Mucosa of rectum (tissue), 2 donors: ENCODE measurements around the gene TP53I11.

Source experiments
- H3K27ac ChIP-seq, 2 donors: one replicate each; pipeline ENCODE4 v1.7.0; 2013; ENCODE audit warnings: inconsistent platforms in 2 of 2, low read depth in 2 of 2, low read length in 2 of 2
- H3K27me3 ChIP-seq, 2 donors: one replicate each; pipeline ENCODE4 v1.7.0; 2013; ENCODE audit warnings: low read length in 2 of 2; ENCODE audit not compliant: control insufficient read depth in 2 of 2, insufficient read depth in 2 of 2
- H3K36me3 ChIP-seq, 2 donors: one replicate each; pipeline ENCODE4 v1.7.0; 2013; ENCODE audit warnings: low read length in 2 of 2; ENCODE audit not compliant: control insufficient read depth in 2 of 2, insufficient read depth in 2 of 2
- H3K4me1 ChIP-seq, 2 donors: one replicate each; pipeline ENCODE4 v1.7.0; 2013; ENCODE audit warnings: low read length in 2 of 2, mild to moderate bottlenecking in 1 of 2; ENCODE audit not compliant: control insufficient read depth in 2 of 2, insufficient read depth in 2 of 2
- H3K4me3 ChIP-seq, 2 donors: one replicate each; pipeline ENCODE4 v1.7.0; 2013; ENCODE audit warnings: low read length in 2 of 2
- H3K9ac ChIP-seq, 2 donors: one replicate each; pipeline ENCODE4 v1.7.0; 2013; ENCODE audit warnings: low read length in 2 of 2, low read depth in 1 of 2, mild to moderate bottlenecking in 1 of 2
- H3K9me3 ChIP-seq, 2 donors: one replicate each; pipeline ENCODE4 v1.7.0; 2013; ENCODE audit warnings: low read length in 2 of 2; ENCODE audit not compliant: control insufficient read depth in 2 of 2
- donor health status: healthy.
- donor health status: Normal muscosa, but diverticular disease.

Gene TP53I11

GRCh38 chr11:44942029-44942955 lies 8.4 kb downstream of the TP53I11 start:
- Histone ChIP-seq H3K9ac (no peak overlapping the region), H3K4me1 (peaks cover 13 to 30% of the 10 kb centered on the region in 2 donors), H3K4me3 (no peak overlapping the region), H3K9me3 (no peaks in the 10 kb centered on the region), H3K27me3 (no peaks in the 10 kb centered on the region), H3K27ac (peak overlapping the region in 1 of 2 donors; percentile 4), H3K36me3 (peaks cover 7% of the 10 kb centered on the region in 2 donors)

- Histone ChIP-seq H3K27me3 (no peaks in the 10 kb centered on the region), H3K9me3 (no peaks in the 10 kb centered on the region), H3K9ac (no peak overlapping the region), H3K36me3 (peaks cover 5 to 9% of the 10 kb centered on the region in 2 donors), H3K4me3 (no peak overlapping the region), H3K27ac (no peak overlapping the region), H3K4me1 (peaks cover 13 to 30% of the 10 kb centered on the region in 2 donors)
Observed at GRCh38 chr11:44941259-44942021, 9.2 kb downstream of the TP53I11 start.

GRCh38 chr11:44940835-44941234 lies 9.8 kb downstream of the TP53I11 start:
- Histone ChIP-seq H3K9me3 (no peaks in the 10 kb centered on the region), H3K4me1 (peaks cover 13 to 30% of the 10 kb centered on the region in 2 donors), H3K27ac (no peak overlapping the region), H3K4me3 (no peak overlapping the region), H3K36me3 (peaks cover 0 to 6% of the 10 kb centered on the region in 2 donors), H3K9ac (no peak overlapping the region), H3K27me3 (no peaks in the 10 kb centered on the region)

GRCh38 chr11:44940404-44940803 lies 10.3 kb downstream of the TP53I11 start:
- H3K27me3 ChIP-seq, result no peaks in the 10 kb centered on the region
- H3K27ac ChIP-seq, result no peak overlapping the region
- H3K9ac ChIP-seq, result no peak overlapping the region
- peaks cover 0 to 5% of the 10 kb centered on the region in 2 donors for H3K36me3 ChIP-seq
- H3K4me1 ChIP-seq, result peaks cover 13 to 30% of the 10 kb centered on the region in 2 donors
- no peaks in the 10 kb centered on the region for H3K9me3 ChIP-seq
- H3K4me3 ChIP-seq, result no peak overlapping the region

GRCh38 chr11:44939673-44940395 lies 10.8 kb downstream of the TP53I11 start:
- Histone ChIP-seq H3K9me3 (no peaks in the 10 kb centered on the region), H3K4me1 (peaks cover 13 to 27% of the 10 kb centered on the region in 2 donors), H3K9ac (no peak overlapping the region), H3K27me3 (no peaks in the 10 kb centered on the region), H3K36me3 (peaks cover 5 to 9% of the 10 kb centered on the region in 2 donors), H3K4me3 (no peak overlapping the region), H3K27ac (no peak overlapping the region)

GRCh38 chr11:44938066-44938691 lies 12.5 kb downstream of the TP53I11 start:
- Histone ChIP-seq H3K36me3 (peaks cover 10 to 19% of the 10 kb centered on the region in 2 donors), H3K27ac (no peak overlapping the region), H3K4me1 (peaks cover 7 to 12% of the 10 kb centered on the region in 2 donors)

GRCh38 chr11:44936951-44937543 lies 13.6 kb downstream of the TP53I11 start:
- Histone ChIP-seq H3K4me1 (peaks cover 0 to 2% of the 10 kb centered on the region in 2 donors), H3K9ac (no peak overlapping the region), H3K9me3 (no peaks in the 10 kb centered on the region), H3K27ac (no peak overlapping the region), H3K27me3 (no peaks in the 10 kb centered on the region), H3K4me3 (no peak overlapping the region), H3K36me3 (peaks cover 10 to 19% of the 10 kb centered on the region in 2 donors)

More at GRCh38 chr11:44938066-44938691, 12.5 kb downstream of the TP53I11 start:
- Histone ChIP-seq H3K27me3 (no peaks in the 10 kb centered on the region), H3K9me3 (no peaks in the 10 kb centered on the region), H3K4me3 (no peak overlapping the region), H3K9ac (no peak overlapping the region)

GRCh38 chr11:44936525-44936924 lies 14.2 kb downstream of the TP53I11 start:
- no peak overlapping the region for H3K9ac ChIP-seq
- H3K9me3 ChIP-seq, result no peaks in the 10 kb centered on the region
- H3K4me3 ChIP-seq, result no peak overlapping the region
- H3K36me3 ChIP-seq, result peaks cover 10 to 19% of the 10 kb centered on the region in 2 donors
- H3K27ac ChIP-seq, result no peak overlapping the region
- H3K4me1 ChIP-seq, result no peaks in the 10 kb centered on the region
- H3K27me3 ChIP-seq, result no peaks in the 10 kb centered on the region

GRCh38 chr11:44934735-44935250 lies 15.9 kb downstream of the TP53I11 start:
- H3K9me3 ChIP-seq, result no peaks in the 10 kb centered on the region
- H3K27me3 ChIP-seq, result no peaks in the 10 kb centered on the region
- H3K9ac ChIP-seq, result no peak overlapping the region
- H3K27ac ChIP-seq, result no peak overlapping the region
- no peak overlapping the region for H3K4me3 ChIP-seq
- no peaks in the 10 kb centered on the region for H3K4me1 ChIP-seq
- H3K36me3 ChIP-seq, result peaks cover 10 to 19% of the 10 kb centered on the region in 2 donors
